Fibroblast of lung (primary cell): Measurements from ENCODE around the gene KIR2DL3.

Experiments
- CTCF ChIP-seq, 2 donors: IDR thresholded peaks in 1 of 2; conservative IDR thresholded peaks in 1 of 2; 1 replicate in 1 of 2; 2 replicates in 1 of 2; pipeline ENCODE4 v1.5.1; 2011 to 2012; ENCODE audit warnings: low read length in 2 of 2, control low read depth in 1 of 2, inconsistent platforms in 1 of 2, low read depth in 1 of 2, mild to moderate bottlenecking in 1 of 2
- EZH2 ChIP-seq: IDR thresholded peaks from 2 replicates; pipeline ENCODE4 v1.5.1; 2012; ENCODE audit warnings: low read length, control low read depth, mild to moderate bottlenecking; ENCODE audit errors: missing control alignments

DNA sequence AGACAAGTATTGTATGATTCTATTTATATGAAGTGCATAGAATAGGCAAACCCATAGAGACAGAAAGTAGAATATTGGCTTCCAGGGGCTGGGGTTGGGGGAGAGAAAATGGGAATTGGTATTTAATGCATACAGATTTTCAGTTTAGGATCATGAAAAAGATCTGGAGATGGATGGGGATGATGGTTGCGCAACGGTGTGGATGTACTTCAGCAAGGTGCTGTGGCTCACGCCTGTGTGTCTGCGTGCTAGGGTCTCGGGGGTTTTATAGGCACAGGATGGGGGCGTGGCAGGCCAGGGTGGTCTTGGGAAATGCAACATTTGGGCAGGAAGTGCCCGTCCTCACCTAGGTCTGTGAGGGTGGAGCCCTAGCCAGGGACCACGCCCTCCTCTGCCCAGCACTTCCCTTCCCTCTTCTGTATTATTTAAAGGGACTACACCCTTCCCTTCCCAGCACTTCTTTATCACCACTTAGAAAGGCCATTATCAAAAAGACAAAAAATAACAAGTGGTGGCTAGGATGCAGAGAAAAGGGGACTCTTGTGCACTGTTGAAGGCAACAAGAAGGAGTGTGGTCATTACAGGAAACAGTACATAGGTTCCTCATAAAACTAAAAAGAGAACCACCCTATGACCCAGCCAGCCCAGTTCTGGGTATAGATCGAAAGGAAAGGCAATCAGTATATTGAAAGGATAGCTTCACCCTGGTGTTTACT lies 46.6 kb upstream of the KIR2DL3 start:
- TF ChIP-seq EZH2 (no peak), CTCF (conservative IDR thresholded peaks at IDR 0.05 in 1 of 2, IDR thresholded peaks at IDR 0.05 in 1 of 2; ENCODE audit: low read depth in 1 of 2, low read length in 2 of 2) (no peak)
